Chondrocyte (in vitro differentiated cells): Measurements from ENCODE around the gene ZNF683. TPM values are rescaled to one million over a fixed set of nuclear protein-coding genes. Genes with fewer than 3 reads are reported as not detected.
"Not testable (repeated sequence)": the region's sequence is repeated elsewhere in the genome, so short reads cannot be mapped to it uniquely, and the experiment has no call there.

Experiments used
- DNase-seq: peaks from one replicate; pipeline ENCODE4 v3.0.0; 2021; ENCODE audit warnings: mixed read lengths, low spot score
- H3K27ac Mint-ChIP-seq: one replicate; pipeline ENCODE4 v1.8.0; 2021; ENCODE audit warnings: mild to moderate bottlenecking, moderate library complexity, mixed read lengths; ENCODE audit not compliant: unreplicated experiment
- H3K27me3 Mint-ChIP-seq: 2 replicates; pipeline ENCODE4 v1.8.0; 2021; ENCODE audit warnings: low read depth, mixed read lengths
- H3K36me3 Mint-ChIP-seq: 2 replicates; pipeline ENCODE4 v1.8.0; 2021; ENCODE audit warnings: low read depth, mixed read lengths
- H3K4me1 Mint-ChIP-seq: 2 replicates; pipeline ENCODE4 v1.8.0; 2021; ENCODE audit warnings: low read depth, mild to moderate bottlenecking, mixed read lengths
- H3K4me3 Mint-ChIP-seq: one replicate; pipeline ENCODE4 v1.8.0; 2021; ENCODE audit warnings: mild to moderate bottlenecking, moderate library complexity, mixed read lengths; ENCODE audit not compliant: unreplicated experiment
- H3K9me3 Mint-ChIP-seq: 2 replicates; pipeline ENCODE4 v1.8.0; 2021; ENCODE audit warnings: low read depth, mixed read lengths
- total RNA-seq: library from RNA; stranded (reverse); gene quantifications from 3 replicates; pipeline ENCODE4 v1.2.1, GENCODE V29; 2021
- TF ChIP-seq, protein P1 (sequence below): fragments of 200-600 bp; sonication (generic); IDR thresholded peaks from 2 replicates; pipeline ENCODE4 v1.5.0; 2021; ENCODE audit warnings: antibody characterized with exemption, mild to moderate bottlenecking, moderate library complexity

Gene ZNF683
- total RNA-seq, 1 donor from 2014 or later, result not detected

DNA sequence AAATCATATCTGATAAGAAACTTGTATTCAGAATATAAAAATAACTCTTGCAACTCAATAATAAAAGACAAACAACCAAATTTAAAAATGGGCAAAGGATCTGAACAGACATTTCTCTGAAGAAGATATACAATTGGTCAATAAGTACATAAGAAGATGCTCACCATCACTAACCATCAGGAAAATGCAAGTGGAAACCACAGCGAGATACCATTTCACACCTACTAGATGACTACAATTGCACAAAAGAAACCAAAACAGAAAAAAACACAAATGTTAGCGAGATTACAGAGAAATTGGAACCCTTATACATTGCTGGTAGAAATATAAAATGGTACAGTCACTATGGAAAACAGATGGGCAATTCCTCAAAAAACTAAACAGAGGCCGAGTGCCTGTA is 11.5 kb upstream of the ZNF683 start:
- no peak overlapping the region for H3K4me3 Mint-ChIP-seq
- no peak for DNase-seq
- H3K36me3 Mint-ChIP-seq, result no peaks in the 10 kb centered on the region
- H3K9me3 Mint-ChIP-seq, result no peaks in the 10 kb centered on the region
- no peak overlapping the region for H3K27ac Mint-ChIP-seq
- H3K27me3 Mint-ChIP-seq, result no peaks in the 10 kb centered on the region
- H3K4me1 Mint-ChIP-seq, result no peaks in the 10 kb centered on the region
- TF ChIP-seq, protein P1, sequence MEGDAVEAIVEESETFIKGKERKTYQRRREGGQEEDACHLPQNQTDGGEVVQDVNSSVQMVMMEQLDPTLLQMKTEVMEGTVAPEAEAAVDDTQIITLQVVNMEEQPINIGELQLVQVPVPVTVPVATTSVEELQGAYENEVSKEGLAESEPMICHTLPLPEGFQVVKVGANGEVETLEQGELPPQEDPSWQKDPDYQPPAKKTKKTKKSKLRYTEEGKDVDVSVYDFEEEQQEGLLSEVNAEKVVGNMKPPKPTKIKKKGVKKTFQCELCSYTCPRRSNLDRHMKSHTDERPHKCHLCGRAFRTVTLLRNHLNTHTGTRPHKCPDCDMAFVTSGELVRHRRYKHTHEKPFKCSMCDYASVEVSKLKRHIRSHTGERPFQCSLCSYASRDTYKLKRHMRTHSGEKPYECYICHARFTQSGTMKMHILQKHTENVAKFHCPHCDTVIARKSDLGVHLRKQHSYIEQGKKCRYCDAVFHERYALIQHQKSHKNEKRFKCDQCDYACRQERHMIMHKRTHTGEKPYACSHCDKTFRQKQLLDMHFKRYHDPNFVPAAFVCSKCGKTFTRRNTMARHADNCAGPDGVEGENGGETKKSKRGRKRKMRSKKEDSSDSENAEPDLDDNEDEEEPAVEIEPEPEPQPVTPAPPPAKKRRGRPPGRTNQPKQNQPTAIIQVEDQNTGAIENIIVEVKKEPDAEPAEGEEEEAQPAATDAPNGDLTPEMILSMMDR, result no peak

- peaks cover 3% of the 10 kb centered on the region for H3K9me3 Mint-ChIP-seq
Measured at GRCh38 chr1:26378879-26379251, 6.3 kb upstream of the ZNF683 start.

GRCh38 chr1:26378088-26378878 is 5.7 kb upstream of the ZNF683 start:
- no peaks in the 10 kb centered on the region for H3K36me3 Mint-ChIP-seq
- DNase-seq, result no peak
- H3K4me1 Mint-ChIP-seq, result peaks cover 31% of the 10 kb centered on the region
- H3K27me3 Mint-ChIP-seq, result no peaks in the 10 kb centered on the region
- peak overlapping the region; percentile 99 for H3K27ac Mint-ChIP-seq
- peaks cover 3% of the 10 kb centered on the region for H3K9me3 Mint-ChIP-seq
- no peak overlapping the region for H3K4me3 Mint-ChIP-seq
- TF ChIP-seq, protein P1, result no peak

More at GRCh38 chr1:26378879-26379251, 6.3 kb upstream of the ZNF683 start:
- TF ChIP-seq, protein P1, result no peak
- Mint-ChIP-seq H3K27me3 (no peaks in the 10 kb centered on the region), H3K27ac (no peak overlapping the region), H3K36me3 (no peaks in the 10 kb centered on the region), H3K4me3 (no peak overlapping the region), H3K4me1 (peaks cover 26% of the 10 kb centered on the region)
- DNase-seq, result no peak

DNA sequence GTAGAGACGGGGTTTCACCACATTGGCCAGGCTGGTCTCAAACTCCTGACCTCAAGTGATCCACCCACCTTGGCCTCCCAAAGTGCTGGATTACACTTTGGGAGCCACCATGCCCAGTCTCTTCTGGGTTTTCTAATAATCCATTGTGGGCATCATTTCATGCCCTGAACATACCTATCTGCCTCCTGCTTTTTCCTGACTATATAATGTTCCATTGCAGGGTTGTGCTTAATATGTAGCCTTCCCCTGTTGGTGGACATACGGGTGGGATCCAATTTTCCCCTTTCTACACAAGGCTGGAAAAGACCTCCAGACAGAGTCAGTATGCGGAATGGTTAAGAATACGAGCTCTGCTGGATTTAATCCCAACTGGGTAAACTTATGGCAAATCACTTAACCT is 3.5 kb upstream of the ZNF683 start:
- Mint-ChIP-seq H3K4me1 (peaks cover 31% of the 10 kb centered on the region), H3K9me3 (peaks cover 3% of the 10 kb centered on the region), H3K27me3 (no peaks in the 10 kb centered on the region), H3K36me3 (no peaks in the 10 kb centered on the region), H3K27ac (no peak overlapping the region), H3K4me3 (no peak overlapping the region)
- TF ChIP-seq, protein P1, result no peak
- DNase-seq, result no peak

DNA sequence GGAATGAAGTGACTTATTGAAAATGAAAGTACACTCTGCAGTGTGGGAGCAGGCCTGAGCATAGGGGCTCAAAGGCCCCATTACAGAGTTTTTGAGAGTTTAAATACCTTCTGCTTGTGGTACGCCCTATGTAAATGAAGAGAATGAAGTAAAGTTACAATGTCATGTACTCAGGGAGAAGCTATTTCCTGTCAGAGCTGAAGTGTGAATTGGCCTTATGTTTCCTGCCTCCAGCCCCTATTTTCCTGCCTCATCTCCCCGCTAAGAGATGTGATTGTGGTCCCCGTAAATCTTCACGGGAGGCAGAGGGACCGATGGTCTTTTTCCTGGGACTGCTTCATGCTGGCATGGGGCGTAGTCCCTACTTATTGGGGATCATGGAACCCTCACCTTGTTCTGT is 2.5 kb upstream of the ZNF683 start:
- Mint-ChIP-seq H3K4me1 (peaks cover 31% of the 10 kb centered on the region), H3K36me3 (no peaks in the 10 kb centered on the region), H3K27me3 (no peaks in the 10 kb centered on the region), H3K27ac (no peak overlapping the region), H3K4me3 (no peak overlapping the region), H3K9me3 (peaks cover 3% of the 10 kb centered on the region)
- TF ChIP-seq, protein P1, result no peak
- no peak for DNase-seq

DNA sequence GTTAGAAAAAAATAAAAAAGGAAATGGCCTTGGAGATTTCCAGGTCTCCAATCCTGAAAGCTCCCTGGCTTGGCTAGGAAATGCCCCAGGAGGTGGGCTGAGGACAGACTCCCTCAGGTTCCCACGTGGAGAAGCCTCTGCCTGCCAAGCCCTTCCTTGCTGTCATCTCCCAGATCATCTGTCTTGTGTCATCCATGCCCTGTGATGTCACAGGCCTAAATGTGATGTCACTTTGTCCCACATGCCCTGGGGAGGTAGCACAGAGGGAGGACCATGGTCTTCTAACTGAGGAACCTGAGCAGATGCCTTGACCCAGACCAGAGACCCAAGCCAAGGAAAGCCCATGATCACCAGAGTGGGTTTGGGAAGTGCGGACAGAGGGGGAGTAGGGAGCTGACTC is 1.8 kb upstream of the ZNF683 start:
- H3K36me3 Mint-ChIP-seq, H3K4me3 Mint-ChIP-seq, DNase-seq, H3K27ac Mint-ChIP-seq, H3K9me3 Mint-ChIP-seq, H3K27me3 Mint-ChIP-seq: not testable (repeated sequence)
- H3K4me1 Mint-ChIP-seq, result peaks cover 31% of the 10 kb centered on the region
